Medulla oblongata (tissue), 1 donor: ENCODE results near the gene SERINC1.

Experiments
- DNase-seq: peaks from one replicate; pipeline ENCODE4 v3.0.0-alpha.2; 2015; ENCODE audit errors: extremely low spot score

SERINC1 gene

DNA sequence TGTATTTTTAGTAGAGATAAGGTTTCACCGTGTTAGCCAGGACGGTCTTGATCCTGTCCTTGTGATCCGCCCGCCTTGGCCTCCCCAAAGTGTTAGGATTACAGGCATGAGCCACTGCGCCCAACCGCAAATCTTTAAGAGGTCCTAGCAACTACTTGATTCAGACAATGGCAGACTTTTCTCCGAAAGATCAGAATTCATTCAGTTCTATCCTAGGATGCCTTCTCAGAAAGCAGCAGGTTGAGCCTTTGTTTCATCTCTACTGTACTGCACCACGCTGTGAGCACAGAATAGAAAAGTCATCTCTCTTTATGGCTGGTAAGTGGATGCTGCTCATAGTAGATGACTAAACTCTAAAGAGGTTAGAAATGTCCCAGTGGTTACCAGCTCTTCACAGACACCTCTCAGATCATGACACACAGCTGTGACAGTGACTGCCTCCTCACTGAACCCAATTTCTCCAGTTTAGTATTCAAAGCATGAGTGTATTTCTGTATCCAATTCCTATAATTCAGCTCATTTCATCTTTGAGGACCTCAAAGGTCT is 78.2 kb downstream of the SERINC1 start:
- DNase-seq: no peak
